Measurements from ENCODE around the gene RBM33.

Gene RBM33

DNA sequence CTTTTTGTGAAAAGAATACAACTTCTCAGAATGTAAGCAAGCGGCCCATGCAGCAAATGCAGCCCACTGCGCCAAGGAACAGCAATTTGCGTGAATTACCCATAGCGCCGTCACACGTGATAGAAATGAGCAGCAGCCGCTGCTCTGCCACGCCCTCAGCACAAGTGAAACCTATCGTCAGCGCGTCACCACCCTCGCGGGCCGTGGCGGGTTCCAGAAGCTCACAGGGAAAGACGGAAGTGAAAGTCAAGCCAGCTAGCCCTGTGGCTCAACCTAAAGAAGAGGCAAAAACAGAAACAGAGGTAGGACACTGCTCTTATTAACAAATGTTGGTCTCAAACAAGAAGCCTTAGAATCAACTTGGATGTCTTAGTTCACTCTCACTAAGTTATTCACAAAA is 97.3 kb downstream of the RBM33 start:
- DNase-seq (ENCODE audit: low spot score) (no peak), ATAC-seq (ENCODE audit: low read depth) (no peak)
- Histone ChIP-seq H3K36me3 (ENCODE audit: low read depth) (peaks cover 89% of the 10 kb centered on the region), H3K27ac (ENCODE audit: poor library complexity, severe bottlenecking) (no peak overlapping the region), H3K4me1 (ENCODE audit: insufficient read depth, poor library complexity, severe bottlenecking) (no peaks in the 10 kb centered on the region), H3K4me3 (ENCODE audit: severe bottlenecking) (no peak overlapping the region), H3K27me3 (ENCODE audit: insufficient read depth, poor library complexity, severe bottlenecking) (no peaks in the 10 kb centered on the region), H3K9me3 (ENCODE audit: severe bottlenecking) (no peaks in the 10 kb centered on the region)
- TF ChIP-seq, protein P1, sequence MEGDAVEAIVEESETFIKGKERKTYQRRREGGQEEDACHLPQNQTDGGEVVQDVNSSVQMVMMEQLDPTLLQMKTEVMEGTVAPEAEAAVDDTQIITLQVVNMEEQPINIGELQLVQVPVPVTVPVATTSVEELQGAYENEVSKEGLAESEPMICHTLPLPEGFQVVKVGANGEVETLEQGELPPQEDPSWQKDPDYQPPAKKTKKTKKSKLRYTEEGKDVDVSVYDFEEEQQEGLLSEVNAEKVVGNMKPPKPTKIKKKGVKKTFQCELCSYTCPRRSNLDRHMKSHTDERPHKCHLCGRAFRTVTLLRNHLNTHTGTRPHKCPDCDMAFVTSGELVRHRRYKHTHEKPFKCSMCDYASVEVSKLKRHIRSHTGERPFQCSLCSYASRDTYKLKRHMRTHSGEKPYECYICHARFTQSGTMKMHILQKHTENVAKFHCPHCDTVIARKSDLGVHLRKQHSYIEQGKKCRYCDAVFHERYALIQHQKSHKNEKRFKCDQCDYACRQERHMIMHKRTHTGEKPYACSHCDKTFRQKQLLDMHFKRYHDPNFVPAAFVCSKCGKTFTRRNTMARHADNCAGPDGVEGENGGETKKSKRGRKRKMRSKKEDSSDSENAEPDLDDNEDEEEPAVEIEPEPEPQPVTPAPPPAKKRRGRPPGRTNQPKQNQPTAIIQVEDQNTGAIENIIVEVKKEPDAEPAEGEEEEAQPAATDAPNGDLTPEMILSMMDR (IDR thresholded peaks at IDR 0.05; ENCODE audit: poor library complexity, severe bottlenecking): no peak

DNA sequence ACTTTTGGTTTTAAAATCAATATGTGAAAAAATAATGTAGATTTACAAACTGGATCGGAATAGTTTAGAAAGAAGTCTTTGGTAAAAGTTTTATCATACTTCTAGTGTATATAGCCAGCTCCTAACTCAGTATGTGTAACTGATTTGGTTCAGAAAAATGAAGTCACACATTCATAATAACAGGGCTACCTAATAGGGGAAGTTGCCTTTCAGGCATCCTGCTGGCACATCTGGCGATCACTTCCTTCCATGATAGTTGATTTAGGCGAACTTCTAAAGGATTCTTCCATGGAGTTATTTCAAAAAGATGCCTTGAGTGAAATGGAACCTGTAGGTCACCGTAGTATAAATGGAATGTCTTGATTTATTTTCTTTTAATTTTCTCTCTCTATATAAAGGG is 98.7 kb downstream of the RBM33 start:
- no peak for DNase-seq (ENCODE audit: low spot score)
- ATAC-seq (ENCODE audit: low read depth): no peak
- Histone ChIP-seq H3K36me3 (ENCODE audit: low read depth) (peaks cover 92% of the 10 kb centered on the region), H3K4me3 (ENCODE audit: severe bottlenecking) (no peak overlapping the region), H3K9me3 (ENCODE audit: severe bottlenecking) (no peaks in the 10 kb centered on the region), H3K4me1 (ENCODE audit: insufficient read depth, poor library complexity, severe bottlenecking) (no peaks in the 10 kb centered on the region), H3K27ac (ENCODE audit: poor library complexity, severe bottlenecking) (no peak overlapping the region), H3K27me3 (ENCODE audit: insufficient read depth, poor library complexity, severe bottlenecking) (no peaks in the 10 kb centered on the region)
- TF ChIP-seq, protein P1 (IDR thresholded peaks at IDR 0.05; ENCODE audit: poor library complexity, severe bottlenecking): no peak

GRCh38 chr7:155744971-155745683 is 100.7 kb downstream of the RBM33 start:
- DNase-seq (ENCODE audit: low spot score) (no peak), ATAC-seq (ENCODE audit: low read depth) (no peak)
- peaks cover 76% of the 10 kb centered on the region for H3K36me3 ChIP-seq (ENCODE audit: low read depth)
- TF ChIP-seq, protein P1 (IDR thresholded peaks at IDR 0.05; ENCODE audit: poor library complexity, severe bottlenecking): no peak
- H3K4me3 ChIP-seq (ENCODE audit: severe bottlenecking): no peak overlapping the region
- H3K4me1 ChIP-seq (ENCODE audit: insufficient read depth, poor library complexity, severe bottlenecking): no peaks in the 10 kb centered on the region
- no peaks in the 10 kb centered on the region for H3K9me3 ChIP-seq (ENCODE audit: severe bottlenecking)
- no peaks in the 10 kb centered on the region for H3K27me3 ChIP-seq (ENCODE audit: insufficient read depth, poor library complexity, severe bottlenecking)
- no peak overlapping the region for H3K27ac ChIP-seq (ENCODE audit: poor library complexity, severe bottlenecking)

- no peak for DNase-seq (ENCODE audit: low spot score)
- Histone ChIP-seq H3K9me3 (ENCODE audit: severe bottlenecking) (no peaks in the 10 kb centered on the region), H3K4me3 (ENCODE audit: severe bottlenecking) (no peak overlapping the region), H3K27ac (ENCODE audit: poor library complexity, severe bottlenecking) (no peak overlapping the region), H3K4me1 (ENCODE audit: insufficient read depth, poor library complexity, severe bottlenecking) (no peaks in the 10 kb centered on the region), H3K36me3 (ENCODE audit: low read depth) (peaks cover 70% of the 10 kb centered on the region), H3K27me3 (ENCODE audit: insufficient read depth, poor library complexity, severe bottlenecking) (no peaks in the 10 kb centered on the region)
- TF ChIP-seq, protein P1 (IDR thresholded peaks at IDR 0.05; ENCODE audit: poor library complexity, severe bottlenecking): no peak
- no peak for ATAC-seq (ENCODE audit: low read depth)
These were observed 101.3 kb downstream of the RBM33 start for GRCh38 chr7:155745737-155746136.

GRCh38 chr7:155746188-155746587 is 101.7 kb downstream of the RBM33 start:
- Histone ChIP-seq H3K4me1 (ENCODE audit: insufficient read depth, poor library complexity, severe bottlenecking) (no peaks in the 10 kb centered on the region), H3K4me3 (ENCODE audit: severe bottlenecking) (no peak overlapping the region), H3K36me3 (ENCODE audit: low read depth) (peaks cover 66% of the 10 kb centered on the region), H3K9me3 (ENCODE audit: severe bottlenecking) (no peaks in the 10 kb centered on the region), H3K27ac (ENCODE audit: poor library complexity, severe bottlenecking) (no peak overlapping the region), H3K27me3 (ENCODE audit: insufficient read depth, poor library complexity, severe bottlenecking) (no peaks in the 10 kb centered on the region)
- ATAC-seq (ENCODE audit: low read depth) (no peak), DNase-seq (ENCODE audit: low spot score) (no peak)
- TF ChIP-seq, protein P1 (IDR thresholded peaks at IDR 0.05; ENCODE audit: poor library complexity, severe bottlenecking): no peak
